KG1 (cell line): ENCODE data around the gene POSTN.

Experiments
- DNase-seq: peaks from one replicate; lab custom pipeline; 2025; lab: John Stamatoyannopoulos, UW

The POSTN gene

GRCh38 chr13:37598597-37598996, at the start of gene POSTN:
Gene POSTN (minus strand): TSS chr13:37598768. CDS start chr13:37598726, 42 bp downstream.
- no peak for DNase-seq

GRCh38 chr13:37647031-37647650, 48.6 kb upstream of the POSTN start:
- no peak for DNase-seq

GRCh38 chr13:37646531-37646930, 48.0 kb upstream of the POSTN start:
- no peak for DNase-seq

- no peak for DNase-seq
Observed at GRCh38 chr13:37645181-37645740, 46.7 kb upstream of the POSTN start.

GRCh38 chr13:37641391-37641790, 42.8 kb upstream of the POSTN start:
- DNase-seq: no peak

- DNase-seq: no peak
Observed at GRCh38 chr13:37640499-37640898, 41.9 kb upstream of the POSTN start.

- no peak for DNase-seq
Observed at GRCh38 chr13:37636701-37637100, 38.1 kb upstream of the POSTN start.

- no peak for DNase-seq
Observed at GRCh38 chr13:37632294-37632693, 33.7 kb upstream of the POSTN start.

- no peak for DNase-seq
Observed at GRCh38 chr13:37627428-37627827, 28.9 kb upstream of the POSTN start.

- no peak for DNase-seq
Observed at GRCh38 chr13:37621811-37622361, 23.3 kb upstream of the POSTN start.

GRCh38 chr13:37618554-37618953, 20.0 kb upstream of the POSTN start:
- no peak for DNase-seq

- no peak for DNase-seq
Observed at GRCh38 chr13:37617173-37617572, 18.6 kb upstream of the POSTN start.

GRCh38 chr13:37616131-37616530, 17.6 kb upstream of the POSTN start:
- no peak for DNase-seq

- no peak for DNase-seq
Observed at GRCh38 chr13:37615276-37615675, 16.7 kb upstream of the POSTN start.

- DNase-seq: no peak
Observed at GRCh38 chr13:37613638-37614037, 15.1 kb upstream of the POSTN start.

GRCh38 chr13:37613236-37613635, 14.7 kb upstream of the POSTN start:
- no peak for DNase-seq

GRCh38 chr13:37608750-37609339, 10.3 kb upstream of the POSTN start:
- no peak for DNase-seq

GRCh38 chr13:37602733-37603381, 4.3 kb upstream of the POSTN start:
- DNase-seq: no peak

- no peak for DNase-seq
Observed at GRCh38 chr13:37601648-37602440, 3.3 kb upstream of the POSTN start.

- DNase-seq: no peak
Observed at GRCh38 chr13:37599519-37599918, 951 bp upstream of the POSTN start.

- no peak for DNase-seq
Observed at GRCh38 chr13:37597477-37598025, 1.0 kb downstream of the POSTN start.

- DNase-seq: no peak
Observed at GRCh38 chr13:37596805-37597204, 1.8 kb downstream of the POSTN start.
